ENCODE results near the gene TEX264.

DNA sequence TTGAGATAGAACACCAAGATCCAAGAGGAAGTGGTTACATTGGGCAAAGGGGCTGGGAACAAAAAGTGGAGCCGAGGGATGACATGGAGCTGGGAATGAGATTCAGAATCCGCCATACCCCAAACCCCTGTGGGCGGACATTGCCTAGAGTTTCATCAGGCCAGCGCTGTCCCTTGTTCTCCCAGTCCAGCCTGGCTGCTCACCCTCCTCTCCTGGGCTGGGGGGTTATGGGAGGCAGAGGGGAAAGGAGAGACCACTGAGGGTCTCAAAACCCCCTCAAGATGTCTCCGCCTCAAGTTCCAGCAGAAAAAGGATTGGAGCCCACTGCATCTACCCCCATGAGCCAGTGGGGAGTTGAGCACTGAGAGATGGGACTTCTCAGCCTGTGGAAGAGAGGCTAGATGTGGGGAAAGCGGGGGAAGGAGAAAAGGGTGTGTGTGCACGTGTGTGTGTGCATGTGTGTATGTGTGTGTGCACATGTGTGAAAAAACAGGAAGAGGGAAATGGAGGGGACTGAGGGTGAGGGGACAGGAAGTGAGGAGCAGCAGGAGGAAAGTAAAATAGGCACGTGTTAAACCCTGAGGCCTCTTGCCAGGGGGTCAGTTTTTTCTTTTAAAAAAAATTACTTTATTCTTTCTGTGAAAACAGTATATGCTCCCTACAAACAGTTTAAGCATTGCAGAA is 50.2 kb downstream of the TEX264 start:
- TF ChIP-seq, protein P1, sequence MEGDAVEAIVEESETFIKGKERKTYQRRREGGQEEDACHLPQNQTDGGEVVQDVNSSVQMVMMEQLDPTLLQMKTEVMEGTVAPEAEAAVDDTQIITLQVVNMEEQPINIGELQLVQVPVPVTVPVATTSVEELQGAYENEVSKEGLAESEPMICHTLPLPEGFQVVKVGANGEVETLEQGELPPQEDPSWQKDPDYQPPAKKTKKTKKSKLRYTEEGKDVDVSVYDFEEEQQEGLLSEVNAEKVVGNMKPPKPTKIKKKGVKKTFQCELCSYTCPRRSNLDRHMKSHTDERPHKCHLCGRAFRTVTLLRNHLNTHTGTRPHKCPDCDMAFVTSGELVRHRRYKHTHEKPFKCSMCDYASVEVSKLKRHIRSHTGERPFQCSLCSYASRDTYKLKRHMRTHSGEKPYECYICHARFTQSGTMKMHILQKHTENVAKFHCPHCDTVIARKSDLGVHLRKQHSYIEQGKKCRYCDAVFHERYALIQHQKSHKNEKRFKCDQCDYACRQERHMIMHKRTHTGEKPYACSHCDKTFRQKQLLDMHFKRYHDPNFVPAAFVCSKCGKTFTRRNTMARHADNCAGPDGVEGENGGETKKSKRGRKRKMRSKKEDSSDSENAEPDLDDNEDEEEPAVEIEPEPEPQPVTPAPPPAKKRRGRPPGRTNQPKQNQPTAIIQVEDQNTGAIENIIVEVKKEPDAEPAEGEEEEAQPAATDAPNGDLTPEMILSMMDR (tag by site-specific recombination; IDR thresholded peaks at IDR 0.05): no peak
- TF ChIP-seq ZFP3 (tag by site-specific recombination; IDR thresholded peaks at IDR 0.05; ENCODE audit: low read depth): no peak
- no peak for TF ChIP-seq ZNF292 (tag by site-specific recombination; IDR thresholded peaks at IDR 0.05; ENCODE audit: borderline replicate concordance, low read depth)
- no peak for TF ChIP-seq ZNF366 (tag by site-specific recombination; conservative IDR thresholded peaks at IDR 0.05)
- no peak for TF ChIP-seq ZNF777 (tag by site-specific recombination; IDR thresholded peaks at IDR 0.05; ENCODE audit: borderline replicate concordance)
- no peak for TF ChIP-seq ZNF398 (tag by site-specific recombination; IDR thresholded peaks at IDR 0.05)
- no peak for TF ChIP-seq ZBTB1 (tag by site-specific recombination; IDR thresholded peaks at IDR 0.05)
- no peak for TF ChIP-seq ZBTB17 (tag by site-specific recombination; IDR thresholded peaks at IDR 0.05)
- no peak for TF ChIP-seq ZNF514 (tag by site-specific recombination; IDR thresholded peaks at IDR 0.05)
